COR-L47 (cell line): Measurements from ENCODE around the gene MN1.

Experiments
- DNase-seq: peaks from one replicate; lab custom pipeline; 2025; lab: John Stamatoyannopoulos, UW

Gene MN1

DNA sequence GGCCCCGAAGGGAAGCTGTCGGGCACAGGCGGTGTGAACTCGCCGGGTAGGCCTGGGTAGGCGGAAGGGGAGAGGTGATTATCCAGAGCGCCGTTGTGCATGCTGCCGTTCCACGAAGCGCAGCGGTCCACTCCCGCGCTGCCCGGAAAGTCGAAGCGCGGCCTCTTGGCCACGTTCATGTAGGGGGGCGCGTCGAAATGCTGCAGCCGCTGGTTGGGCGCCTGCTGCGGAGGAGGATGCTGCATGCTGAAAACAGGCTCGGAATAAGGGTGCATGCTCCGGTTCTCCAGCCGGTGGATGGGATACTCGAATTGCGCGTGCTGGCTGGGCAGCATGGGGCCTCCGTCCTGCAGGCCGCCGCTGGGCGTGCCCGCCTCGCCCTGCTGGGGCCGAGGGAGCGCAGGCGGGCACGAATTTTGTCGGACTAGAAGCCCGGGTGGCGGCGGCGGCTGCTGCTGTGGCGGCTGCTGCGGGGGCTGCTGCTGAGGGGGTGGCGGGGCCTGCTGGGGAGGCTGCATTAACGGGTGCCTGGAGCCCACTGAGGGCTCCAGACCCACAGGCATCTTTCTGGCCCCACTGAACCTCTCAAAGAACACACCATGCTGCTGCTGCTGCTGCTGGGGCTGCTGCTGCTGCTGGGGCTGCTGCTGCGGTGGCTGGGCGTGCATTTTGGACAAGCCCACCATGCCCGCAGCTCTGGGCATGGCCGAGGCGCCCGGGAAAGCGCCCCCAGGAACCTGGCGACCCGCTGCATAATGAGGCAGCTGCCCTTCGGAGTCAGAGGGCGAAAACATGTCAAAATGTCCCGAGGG is 2.3 kb downstream of the MN1 start:
- DNase-seq, result no peak

DNA sequence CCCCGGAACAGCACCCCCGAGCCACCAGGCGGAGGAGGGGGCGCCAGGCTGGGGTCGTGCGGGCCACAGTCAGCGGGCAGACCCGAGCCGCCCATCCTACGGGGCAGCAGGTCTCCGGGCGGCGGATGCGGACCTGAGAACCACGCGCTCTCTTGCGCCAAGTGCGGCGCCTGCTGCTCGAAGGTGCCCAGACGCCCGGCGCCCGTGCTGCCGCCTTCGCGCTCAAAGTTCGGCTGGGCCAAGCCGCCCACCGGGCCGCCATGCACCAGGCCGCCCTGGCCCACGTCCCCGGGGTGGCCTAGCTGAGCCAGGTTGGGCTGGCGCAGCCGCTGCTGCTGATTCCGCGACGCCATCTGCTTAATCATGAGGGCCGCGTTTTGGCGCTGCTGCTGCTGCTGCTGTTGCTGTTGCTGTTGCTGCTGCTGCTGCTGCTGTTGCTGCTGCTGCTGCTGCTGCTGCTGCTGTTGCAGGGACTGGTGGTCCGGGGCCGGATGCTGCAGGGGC is 3.0 kb downstream of the MN1 start:
- no peak for DNase-seq

DNA sequence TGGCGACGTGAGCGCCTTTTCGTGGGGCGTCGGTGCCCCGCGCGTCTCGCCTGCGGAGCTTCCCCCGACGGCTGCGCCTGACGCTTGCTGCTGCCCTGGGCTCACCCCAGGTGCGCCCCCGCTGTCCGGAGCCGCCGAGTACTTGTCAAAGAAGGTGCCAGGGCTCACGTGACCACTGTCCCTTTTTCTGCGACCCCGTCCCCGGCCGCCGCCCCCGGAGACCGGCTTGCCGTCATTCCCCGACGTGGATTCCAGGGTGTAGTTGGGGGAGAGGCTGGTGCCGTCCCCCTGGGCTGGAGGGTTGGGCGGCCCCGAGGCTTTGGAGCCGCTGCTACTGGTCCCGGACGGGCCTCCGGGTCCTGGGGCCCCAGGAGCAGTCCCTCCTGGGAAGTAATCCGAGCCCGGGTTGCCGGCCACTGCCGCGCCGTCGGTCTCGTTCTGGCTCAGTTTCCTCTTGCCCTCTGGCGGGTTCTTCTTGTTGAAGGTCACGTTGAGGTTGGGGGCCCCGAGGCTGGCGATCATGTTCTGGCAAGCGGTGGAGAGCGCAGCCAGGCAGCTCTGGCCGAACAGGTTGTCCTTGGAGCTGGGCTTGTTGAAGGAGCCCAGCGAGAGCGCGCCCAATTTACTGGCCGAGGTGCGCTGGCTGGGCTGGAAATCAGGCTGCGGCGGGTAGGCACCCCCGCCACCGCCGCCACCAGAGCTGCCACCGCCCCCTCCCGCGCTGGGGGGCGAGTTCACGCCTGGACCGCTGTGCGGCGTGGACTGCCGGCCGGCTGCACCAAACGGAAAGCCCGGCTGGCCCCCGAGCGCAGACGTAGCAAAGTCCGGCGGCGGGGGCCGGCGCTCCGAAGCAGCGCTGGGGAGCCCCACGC is 3.8 kb downstream of the MN1 start:
- no peak for DNase-seq

DNA sequence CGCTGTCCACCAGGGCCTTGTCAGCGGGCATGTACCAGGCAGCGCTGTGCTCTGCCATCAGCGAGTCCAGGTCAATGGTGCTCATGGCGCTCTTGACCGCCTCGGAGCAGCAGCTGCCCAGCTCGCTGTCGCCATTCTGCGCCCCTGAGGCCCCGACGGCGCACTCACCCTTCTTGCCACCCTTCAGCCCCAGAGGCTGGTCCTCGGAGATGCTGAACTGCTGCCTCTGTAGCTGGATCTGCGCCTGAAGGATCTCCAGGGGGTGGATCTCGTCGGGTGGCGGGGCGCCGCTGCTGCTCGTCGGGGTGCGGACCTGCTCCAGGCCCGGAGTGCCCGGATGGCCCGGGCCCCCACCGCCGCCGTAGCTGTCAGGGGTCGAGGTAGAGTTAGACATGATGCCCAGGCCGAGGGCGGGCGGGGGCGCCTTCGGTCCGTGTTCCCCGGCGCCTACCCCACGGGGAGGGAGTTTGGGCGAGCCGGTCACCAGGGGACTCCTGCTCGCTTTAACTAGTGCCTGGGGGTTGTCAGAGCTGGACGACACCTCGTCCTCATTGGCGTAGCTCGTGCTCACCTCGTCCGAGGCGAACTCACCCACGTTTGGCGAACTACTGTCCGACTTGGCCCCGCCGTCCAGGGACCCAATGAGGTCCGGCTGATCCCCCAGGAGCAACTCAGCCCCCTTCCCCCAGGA is 4.6 kb downstream of the MN1 start:
- DNase-seq, result no peak

DNA sequence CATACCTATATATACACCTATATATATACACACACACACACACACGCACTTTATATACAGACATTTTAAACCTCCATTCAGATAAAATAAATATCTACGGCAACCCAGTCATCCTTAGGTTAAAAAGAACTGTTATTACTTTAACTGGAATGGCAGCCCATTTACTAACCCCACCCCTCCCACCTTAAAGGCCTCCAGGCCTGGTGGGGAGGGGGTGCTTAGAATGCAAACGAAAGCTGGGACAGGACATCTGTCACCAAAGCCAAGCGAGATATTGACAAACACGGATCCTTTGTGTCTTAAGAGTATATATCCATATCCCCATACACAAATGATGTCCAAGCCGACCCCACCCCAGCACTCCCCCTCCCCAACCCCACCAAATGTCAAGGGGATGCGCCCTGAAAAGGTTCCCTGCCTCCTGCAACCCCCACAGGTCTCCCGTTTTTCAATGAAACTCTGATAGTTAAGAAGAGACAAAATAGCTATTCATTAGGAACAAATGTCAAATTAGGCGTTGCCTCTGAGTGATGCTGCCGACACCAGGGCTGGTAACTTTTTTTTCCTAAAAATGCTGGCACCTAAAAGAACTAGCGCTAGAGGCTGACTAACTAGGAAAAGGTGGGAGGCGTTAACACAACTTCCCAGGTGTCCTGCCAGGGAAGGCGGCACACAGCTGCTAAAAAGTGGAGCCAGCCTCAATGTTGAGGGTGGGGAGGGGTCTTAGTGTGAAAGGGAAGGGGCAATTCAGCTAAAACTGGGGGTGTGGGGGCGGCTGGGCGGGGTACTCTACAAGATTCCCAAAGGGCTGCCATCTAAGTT is 5.6 kb downstream of the MN1 start:
- no peak for DNase-seq

DNA sequence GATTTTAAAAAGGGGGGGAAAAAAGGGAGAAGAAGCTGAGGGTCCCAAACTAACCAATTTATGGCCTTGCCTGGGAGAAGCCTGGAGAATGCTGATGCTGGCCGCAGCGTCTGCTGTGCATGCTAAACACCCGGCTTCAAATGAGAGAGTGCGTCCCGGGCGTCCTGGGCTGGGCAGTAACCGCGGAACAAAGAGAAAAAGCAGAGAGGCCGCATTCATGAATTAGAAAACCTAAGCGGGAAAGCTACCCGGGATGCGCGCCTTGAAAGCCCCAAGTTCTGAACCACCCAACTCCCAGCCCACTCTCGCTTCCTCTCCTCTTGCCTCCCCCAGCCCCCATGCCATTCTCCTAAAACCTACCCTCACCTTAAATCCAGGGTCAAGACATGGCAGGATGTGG is 6.5 kb downstream of the MN1 start:
- DNase-seq, result no peak

DNA sequence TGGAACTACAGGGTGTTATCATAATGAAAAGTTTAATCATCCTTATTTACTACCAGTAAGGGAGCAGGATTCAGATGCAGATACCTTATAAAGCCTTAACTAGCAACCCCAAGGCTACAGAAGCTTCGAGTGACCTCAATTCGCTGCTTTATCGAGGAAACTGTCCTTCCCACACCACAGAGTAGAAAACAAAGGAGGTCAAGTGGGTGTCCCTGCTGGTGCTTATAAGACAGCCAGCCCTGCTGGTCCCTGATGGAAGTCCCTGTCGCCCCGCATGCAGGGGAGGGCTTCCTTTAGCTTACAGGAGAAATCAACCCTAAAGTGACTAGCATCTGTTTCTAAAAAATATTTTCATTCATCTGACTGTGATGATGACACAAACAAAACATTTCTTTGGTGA is 7.3 kb downstream of the MN1 start:
- DNase-seq, result no peak

DNA sequence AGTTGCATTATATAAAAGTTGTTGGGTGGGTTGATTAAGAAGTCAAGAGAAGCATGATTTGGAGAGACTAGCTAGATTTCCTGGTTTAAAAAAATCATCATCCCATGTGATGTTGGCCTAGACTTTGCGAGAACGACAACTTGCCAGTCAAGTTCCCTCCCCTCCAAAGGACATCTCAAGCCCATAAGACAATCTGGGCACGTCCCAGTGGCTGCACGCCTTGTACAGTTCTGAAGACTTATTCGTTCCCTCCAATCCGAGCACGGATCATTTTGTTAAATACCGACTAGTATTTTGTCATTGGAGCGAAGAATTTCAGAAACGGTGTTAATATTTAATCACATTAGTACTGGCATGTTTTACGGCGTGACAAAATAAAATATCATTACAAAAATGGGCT is 8.0 kb downstream of the MN1 start:
- DNase-seq, result no peak

DNA sequence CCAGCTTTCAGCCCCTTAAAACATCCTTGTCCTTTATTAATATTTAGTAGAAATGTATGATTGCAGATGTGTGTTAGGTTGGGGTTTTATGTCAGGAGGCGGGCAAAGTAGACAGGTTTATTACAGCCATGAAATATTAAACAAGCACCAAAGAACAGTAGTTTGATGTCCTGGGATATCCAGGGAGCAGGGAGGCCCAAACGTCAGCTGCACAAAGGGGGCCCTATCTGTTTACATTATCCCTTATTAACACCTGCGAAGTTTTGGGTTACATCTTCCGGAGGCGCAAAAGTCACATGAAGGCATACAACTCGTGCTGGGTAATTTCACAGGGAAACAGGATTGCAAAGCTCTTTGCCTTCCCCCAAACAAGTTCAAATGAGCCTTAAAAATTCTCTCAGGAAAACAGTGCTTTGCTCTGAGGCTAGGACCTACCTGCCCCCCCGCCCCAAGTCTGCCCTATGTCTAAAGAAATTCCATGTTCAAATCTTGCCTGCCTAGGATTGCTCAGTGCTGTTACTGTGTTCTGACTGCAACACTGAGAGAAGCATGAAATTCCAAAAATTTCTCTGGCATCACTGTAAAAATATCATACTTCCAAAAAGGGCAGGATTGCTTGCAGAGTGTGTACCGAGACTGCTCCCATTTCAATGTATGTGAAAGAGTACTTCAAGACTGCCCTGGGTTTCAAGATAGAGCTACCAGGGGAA is 8.9 kb downstream of the MN1 start:
- DNase-seq, result no peak

DNA sequence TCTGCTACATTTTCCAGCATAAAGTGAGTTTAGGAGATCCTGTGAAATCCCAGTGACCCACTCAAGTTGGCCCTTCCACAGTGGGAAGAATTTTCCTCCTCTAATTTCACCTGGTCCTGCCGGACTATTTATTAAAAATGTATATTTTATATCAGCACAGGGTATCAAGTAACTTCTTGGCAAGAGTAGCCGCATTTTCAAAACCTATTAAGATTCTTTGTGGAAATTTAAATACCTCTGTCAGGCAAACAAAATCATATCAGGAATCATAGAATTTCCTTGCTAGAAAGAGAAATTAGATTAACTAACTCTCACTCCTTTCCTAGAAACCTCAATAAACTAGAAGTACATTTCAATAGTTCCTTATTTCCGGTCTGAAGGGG is 9.7 kb downstream of the MN1 start:
- DNase-seq, result no peak

DNA sequence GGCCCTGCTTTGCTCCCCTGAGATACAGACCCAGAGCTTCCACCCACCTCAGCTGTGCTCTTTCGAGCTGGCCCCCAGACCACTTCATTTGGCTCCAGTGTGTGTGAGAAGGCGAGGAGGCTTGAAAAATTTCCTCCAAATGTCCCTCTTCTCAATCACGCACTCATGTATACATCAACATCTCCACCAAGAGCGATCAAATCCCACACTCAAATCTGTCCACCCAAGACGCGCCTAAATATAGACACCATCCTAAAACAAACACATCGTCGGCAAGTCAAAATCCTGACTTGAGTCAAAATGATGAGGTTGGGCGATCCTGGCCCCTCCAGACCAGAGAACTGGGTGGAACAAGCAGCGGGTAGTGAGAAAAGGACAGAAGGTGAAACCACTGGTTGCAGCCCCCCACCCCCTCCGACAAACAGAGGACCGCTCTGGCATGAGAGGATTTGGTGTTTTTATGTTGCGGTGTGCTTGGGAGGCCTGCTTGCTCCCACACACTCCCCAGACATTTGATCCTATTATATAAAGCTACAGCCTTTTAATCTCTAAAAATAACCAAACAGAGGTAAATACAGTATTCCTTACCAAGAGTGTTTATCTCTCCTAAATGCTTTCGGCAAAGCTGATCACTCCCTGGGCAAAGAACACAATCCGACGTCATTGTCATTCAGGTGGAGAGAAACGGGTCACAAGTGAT is 10.2 kb downstream of the MN1 start:
- no peak for DNase-seq

DNA sequence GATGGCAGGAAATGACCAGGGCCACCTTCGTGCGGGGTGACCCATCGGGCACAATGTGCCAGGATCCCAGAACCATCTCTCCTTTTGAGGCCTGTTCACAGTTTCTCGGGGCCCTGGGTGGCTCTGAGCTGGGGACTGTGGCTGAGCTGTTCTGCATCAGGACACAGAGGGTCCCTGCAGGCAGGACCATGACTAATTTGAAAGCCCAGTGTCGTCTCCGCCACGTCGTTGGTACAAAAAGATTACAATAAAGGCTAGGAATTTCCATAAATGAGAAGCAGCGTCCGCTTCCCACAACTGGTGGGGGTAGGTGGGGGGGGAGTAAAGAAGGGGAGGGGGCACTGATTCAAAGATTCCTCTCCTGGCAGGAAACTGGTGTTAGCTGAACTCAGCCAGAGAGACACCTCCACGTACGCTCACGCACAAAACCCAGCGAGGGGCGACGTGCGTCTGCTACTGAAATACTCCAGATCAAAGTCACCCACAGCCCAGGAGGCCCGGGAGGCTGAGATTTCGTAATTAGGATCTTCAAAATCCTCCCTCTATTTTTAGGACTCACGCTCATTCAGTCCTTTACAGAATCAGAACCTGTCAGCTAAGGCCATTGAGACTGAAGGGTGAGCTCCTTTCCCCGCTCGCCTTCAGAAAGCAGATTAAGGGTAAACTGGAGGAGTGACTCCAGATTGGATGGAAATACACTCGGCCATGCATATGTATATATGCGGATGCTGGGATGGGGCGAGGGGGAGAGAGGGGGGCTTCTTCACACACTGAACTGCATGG is 11.0 kb downstream of the MN1 start:
- no peak for DNase-seq

DNA sequence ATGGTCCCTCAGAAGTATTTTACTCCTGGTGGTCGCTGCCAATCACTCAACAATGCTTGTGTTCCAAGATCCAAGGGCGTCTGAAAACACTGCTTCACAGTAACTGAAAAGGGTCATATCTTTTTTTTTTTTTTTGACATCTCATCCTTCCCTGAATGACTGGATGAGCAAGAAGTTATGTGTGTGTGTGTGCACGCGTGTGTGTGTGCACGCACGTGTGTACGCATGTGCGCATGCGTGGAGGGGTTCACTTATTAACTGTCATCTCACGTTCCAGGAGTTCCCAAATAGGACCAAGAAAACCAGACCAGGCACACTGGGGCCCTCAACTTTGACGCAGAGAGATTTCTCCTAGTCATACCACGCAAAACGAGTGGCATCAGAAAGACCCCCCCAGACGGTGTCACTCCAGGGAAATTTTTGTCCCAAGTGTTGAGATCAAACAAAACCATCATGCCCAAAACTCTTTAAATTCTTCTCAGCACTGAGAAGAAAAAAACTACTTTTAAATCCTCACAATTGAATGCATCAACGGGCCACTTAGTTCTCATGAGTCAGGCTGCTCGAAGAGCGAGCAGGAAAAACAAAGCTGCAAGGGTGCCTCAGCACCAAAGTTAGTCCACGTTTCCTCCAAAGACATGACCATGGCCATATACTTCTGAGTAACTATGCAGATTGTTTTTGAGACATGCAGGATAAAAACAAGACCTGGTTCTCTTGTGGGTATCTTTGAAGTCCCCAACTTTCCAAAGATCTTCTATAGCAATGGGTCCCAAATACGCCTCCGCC is 12.9 kb downstream of the MN1 start:
- no peak for DNase-seq

DNA sequence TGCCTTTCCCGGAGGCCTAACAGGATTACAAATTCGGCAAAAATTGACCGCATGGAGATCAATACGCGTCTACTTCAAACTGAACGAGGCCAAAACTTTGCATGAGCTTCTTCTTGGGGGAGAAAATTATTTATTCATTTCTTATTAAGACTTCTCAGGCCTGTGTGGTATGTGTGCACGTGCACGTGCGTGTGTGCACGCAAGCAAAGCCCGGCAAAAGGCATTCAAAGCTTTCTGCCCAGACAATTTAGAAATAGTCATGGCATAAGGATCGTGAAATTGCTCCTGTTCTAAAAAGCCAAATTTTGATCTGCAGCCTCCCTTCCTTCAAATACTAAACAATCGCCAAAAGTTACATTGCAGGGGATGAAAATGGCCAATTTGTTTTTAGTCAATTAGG is 14.6 kb downstream of the MN1 start:
- DNase-seq, result no peak

DNA sequence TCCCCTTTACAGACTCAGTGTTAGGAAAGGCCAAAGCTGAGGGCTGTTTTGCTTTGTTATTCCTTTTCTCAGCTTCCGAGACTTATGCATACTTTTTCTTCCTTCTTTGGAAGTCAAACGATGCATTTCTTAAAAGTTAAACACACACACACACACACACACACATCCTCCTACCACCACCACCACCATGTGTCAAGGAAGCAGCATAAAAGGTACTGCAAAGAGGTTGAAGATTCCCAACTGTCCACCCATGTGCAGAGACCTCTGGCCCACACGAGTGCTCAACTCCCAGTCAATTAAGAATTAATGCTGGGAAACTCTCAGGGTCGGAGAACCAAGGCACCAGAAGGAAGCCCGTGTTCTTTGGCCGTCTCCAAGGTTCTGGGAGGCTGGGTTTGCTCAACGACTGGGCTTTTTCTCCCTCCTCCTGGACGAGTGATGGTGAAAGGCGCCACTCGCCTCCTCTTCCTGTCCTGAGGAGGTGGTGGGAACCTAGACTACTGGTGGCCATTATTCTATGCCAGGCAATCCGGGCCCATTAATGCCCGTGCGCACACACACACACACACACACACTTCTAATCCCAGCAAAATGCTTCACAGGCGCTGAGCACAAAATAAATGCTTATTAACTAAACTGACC is 15.1 kb downstream of the MN1 start:
- DNase-seq, result no peak

DNA sequence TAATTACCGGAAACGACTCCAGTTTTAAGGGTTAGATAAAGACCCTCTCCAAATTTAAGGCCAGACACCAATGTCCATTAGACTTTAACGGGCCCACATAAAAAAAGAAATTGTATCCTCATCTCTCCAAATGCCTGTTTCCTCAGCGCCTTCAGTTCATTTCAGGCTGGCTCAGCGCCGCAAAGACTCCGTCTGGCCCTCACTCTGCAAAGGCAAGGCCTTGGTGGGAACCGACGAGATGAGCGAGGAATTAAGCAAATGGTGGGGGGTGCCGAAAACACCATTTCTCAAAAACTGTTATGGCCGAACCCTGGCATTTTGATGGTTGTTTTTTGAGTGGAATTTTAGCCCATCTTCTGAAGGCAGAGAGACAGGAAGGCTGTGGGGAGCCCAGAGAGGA is 15.7 kb downstream of the MN1 start:
- DNase-seq, result no peak

DNA sequence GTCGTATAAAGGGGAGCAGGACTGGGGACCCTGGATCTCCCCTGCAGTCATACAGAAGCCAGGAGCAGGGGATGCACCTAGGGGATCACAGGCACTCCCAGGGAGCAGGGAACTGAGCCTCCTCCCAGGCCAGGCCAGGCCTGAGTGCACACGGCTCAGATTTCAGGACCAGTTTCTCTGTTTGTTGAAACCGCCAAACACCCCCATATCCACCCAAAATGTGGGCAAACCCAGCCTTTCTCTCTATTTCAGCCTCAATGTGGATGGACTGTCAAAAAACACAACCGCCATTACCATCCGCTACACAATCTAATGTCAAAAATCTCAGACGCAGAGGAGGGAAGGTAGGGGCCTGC is 17.5 kb downstream of the MN1 start:
- no peak for DNase-seq

DNA sequence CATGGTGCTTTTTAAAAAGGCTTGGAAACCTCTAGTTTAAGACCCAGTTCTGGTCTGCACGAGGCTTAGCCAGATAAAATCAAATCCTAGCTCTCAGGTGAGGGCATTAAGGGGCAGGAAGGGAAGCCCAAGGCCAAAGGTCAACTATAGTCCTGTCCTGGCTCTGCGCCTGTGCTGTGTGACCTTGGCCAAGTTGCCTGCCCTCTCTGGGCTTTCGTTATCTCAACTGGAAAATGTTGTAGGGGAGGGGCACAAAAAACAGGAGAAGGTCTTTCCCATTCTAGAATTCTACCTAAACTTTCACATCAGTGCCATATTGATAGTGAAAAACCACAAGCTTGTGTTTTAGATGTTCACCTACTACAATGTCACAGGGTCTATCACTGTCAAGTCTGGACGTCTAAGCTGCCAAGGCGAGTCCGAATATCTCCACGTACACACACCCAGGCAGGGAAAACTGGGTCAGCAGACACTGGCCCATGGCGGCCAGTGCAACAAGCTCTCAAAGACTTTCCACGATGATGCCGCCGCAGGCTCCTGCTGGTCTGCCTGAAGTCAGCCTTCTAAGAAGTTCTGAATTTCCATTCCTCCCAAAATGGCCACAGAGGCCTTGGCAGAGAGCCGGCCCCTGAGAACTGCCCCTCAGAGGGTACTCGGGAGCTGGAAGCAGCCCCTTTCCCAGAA is 18.0 kb downstream of the MN1 start:
- DNase-seq, result no peak
